ENCODE data around the gene MINK1.
"Not testable (repeated sequence)": the region's sequence is repeated elsewhere in the genome, so short reads cannot be mapped to it uniquely, and the experiment has no call there.

The MINK1 gene

GRCh38 chr17:4850246-4850645 lies 17.1 kb downstream of the MINK1 start:
- no peak for DNase-seq

GRCh38 chr17:4851084-4851483 lies 17.9 kb downstream of the MINK1 start:
- no peak for DNase-seq

- DNase-seq = no peak
Measured at GRCh38 chr17:4852567-4853207, 19.5 kb downstream of the MINK1 start.

GRCh38 chr17:4853208-4853671 lies 20.1 kb downstream of the MINK1 start:
- DNase-seq = no peak

- DNase-seq = no peak
Measured at GRCh38 chr17:4854111-4854681, 21.1 kb downstream of the MINK1 start.

GRCh38 chr17:4856271-4856936 lies 23.3 kb downstream of the MINK1 start:
- DNase-seq = no peak

- no peak for DNase-seq
Measured at GRCh38 chr17:4856937-4857314, 23.8 kb downstream of the MINK1 start.

GRCh38 chr17:4857347-4857746 lies 24.2 kb downstream of the MINK1 start:
- DNase-seq = not testable (repeated sequence)

GRCh38 chr17:4858068-4858881 lies 25.1 kb downstream of the MINK1 start:
- DNase-seq = no peak

GRCh38 chr17:4858882-4859260 lies 25.7 kb downstream of the MINK1 start:
- DNase-seq = no peak

- no peak for DNase-seq
Measured at GRCh38 chr17:4859816-4860625, 26.9 kb downstream of the MINK1 start.

- no peak for DNase-seq
Measured at GRCh38 chr17:4860651-4861050, 27.5 kb downstream of the MINK1 start.

- no peak for DNase-seq
Measured at GRCh38 chr17:4861052-4861451, 27.9 kb downstream of the MINK1 start.

GRCh38 chr17:4862720-4863119 lies 29.6 kb downstream of the MINK1 start:
- DNase-seq = no peak

- DNase-seq = no peak
Measured at GRCh38 chr17:4863321-4863720, 30.2 kb downstream of the MINK1 start.

- DNase-seq = not testable (repeated sequence)
Measured at GRCh38 chr17:4867535-4867934, 34.4 kb downstream of the MINK1 start.

GRCh38 chr17:4869058-4869998 lies 36.2 kb downstream of the MINK1 start:
- DNase-seq = not testable (repeated sequence)

GRCh38 chr17:4870855-4871254 lies 37.7 kb downstream of the MINK1 start:
- no peak for DNase-seq

- no peak for DNase-seq
Measured at GRCh38 chr17:4872786-4873185, 39.6 kb downstream of the MINK1 start.

- DNase-seq = no peak
Measured at GRCh38 chr17:4877089-4877488, 43.9 kb downstream of the MINK1 start.

GRCh38 chr17:4879601-4880000 lies 46.5 kb downstream of the MINK1 start:
- DNase-seq = no peak

All from stimulated activated CD4-positive, alpha-beta T cell treated with anti-CD3 and anti-CD28 coated beads, Interleukin-4, amount 100 ng/mL, for 1 hour (primary cell).